ENCODE measurements around the gene ESRRG.

DNA sequence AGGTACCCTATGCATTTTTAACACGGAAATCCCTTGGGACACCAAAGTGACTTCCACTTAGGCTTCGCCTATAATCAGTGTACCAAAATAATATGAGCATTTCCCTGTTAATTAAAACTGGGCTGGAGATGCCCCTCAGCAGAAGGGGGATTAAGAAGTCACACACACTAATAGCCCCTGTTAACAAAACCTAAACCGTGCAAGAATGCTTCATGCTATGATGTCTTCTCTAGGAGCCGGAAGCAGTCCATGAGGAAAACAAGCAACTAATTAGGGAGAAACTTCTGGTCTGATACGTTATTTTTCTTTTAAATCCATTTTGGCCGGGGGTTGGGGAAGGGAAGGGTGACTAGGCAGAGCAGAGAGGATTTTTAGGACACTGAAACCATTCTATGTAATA, 123.4 kb downstream of the ESRRG start:
- TF ChIP-seq, protein P1, sequence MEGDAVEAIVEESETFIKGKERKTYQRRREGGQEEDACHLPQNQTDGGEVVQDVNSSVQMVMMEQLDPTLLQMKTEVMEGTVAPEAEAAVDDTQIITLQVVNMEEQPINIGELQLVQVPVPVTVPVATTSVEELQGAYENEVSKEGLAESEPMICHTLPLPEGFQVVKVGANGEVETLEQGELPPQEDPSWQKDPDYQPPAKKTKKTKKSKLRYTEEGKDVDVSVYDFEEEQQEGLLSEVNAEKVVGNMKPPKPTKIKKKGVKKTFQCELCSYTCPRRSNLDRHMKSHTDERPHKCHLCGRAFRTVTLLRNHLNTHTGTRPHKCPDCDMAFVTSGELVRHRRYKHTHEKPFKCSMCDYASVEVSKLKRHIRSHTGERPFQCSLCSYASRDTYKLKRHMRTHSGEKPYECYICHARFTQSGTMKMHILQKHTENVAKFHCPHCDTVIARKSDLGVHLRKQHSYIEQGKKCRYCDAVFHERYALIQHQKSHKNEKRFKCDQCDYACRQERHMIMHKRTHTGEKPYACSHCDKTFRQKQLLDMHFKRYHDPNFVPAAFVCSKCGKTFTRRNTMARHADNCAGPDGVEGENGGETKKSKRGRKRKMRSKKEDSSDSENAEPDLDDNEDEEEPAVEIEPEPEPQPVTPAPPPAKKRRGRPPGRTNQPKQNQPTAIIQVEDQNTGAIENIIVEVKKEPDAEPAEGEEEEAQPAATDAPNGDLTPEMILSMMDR (conservative IDR thresholded peaks at IDR 0.05 in 1 of 2, IDR thresholded peaks at IDR 0.05 in 1 of 2; ENCODE audit: low read depth in 1 of 2, low read length in 2 of 2), result no peak
- no peak for TF ChIP-seq EZH2 (IDR thresholded peaks at IDR 0.05; ENCODE audit: low read length, missing control alignments)

Data from fibroblast of lung (primary cell).